K562 (cell line): ENCODE measurements around the gene TSSK2. TPM values are rescaled to one million over a fixed set of nuclear protein-coding genes. Genes with fewer than 3 reads are reported as not detected.

ENCODE experiments used
- ATF7 ChIP-seq: fragments of 450-650 bp; IDR thresholded peaks from 2 replicates; pipeline ENCODE4 v1.7.1; 2014; ENCODE audit warnings: mild to moderate bottlenecking, moderate library complexity
- BCOR ChIP-seq: fragments of 450-650 bp; IDR thresholded peaks from 2 replicates; pipeline ENCODE4 v1.6.1; 2016
- BHLHE40 ChIP-seq: IDR thresholded peaks from 2 replicates; pipeline ENCODE4 v1.6.1; 2011; ENCODE audit warnings: low read length, improper control_type of control experiment
- C11orf30 ChIP-seq: fragments of 450-650 bp; IDR thresholded peaks from 2 replicates; pipeline ENCODE4 v1.6.1; 2016; ENCODE audit warnings: low read depth, mild to moderate bottlenecking
- CAMTA2 ChIP-seq: fragments of 250-450 bp; sonication (Bioruptor Pico); conservative IDR thresholded peaks from 2 replicates; pipeline ENCODE4 v1.5.1; 2022
- DMBX1 ChIP-seq: fragments of 250-450 bp; sonication (Bioruptor Pico); IDR thresholded peaks from 2 replicates; pipeline ENCODE4 v1.8.0; 2022; ENCODE audit warnings: inconsistent platforms, mild to moderate bottlenecking, moderate library complexity, borderline replicate concordance
- ELF2 ChIP-seq: fragments of 250-450 bp; sonication (Bioruptor Pico); IDR thresholded peaks from 2 replicates; pipeline ENCODE4 v1.5.0; 2021; ENCODE audit warnings: mild to moderate bottlenecking
- ETV1 ChIP-seq: fragments of 450-650 bp; conservative IDR thresholded peaks from 2 replicates; pipeline ENCODE4 v1.6.1; 2016; ENCODE audit warnings: missing genetic modification characterization, control low read depth, low read depth, missing compliant biosample characterization
- ETV6 ChIP-seq, 3 experiments: fragments of 150-350 bp in 1 of 3; sonication (generic) in 1 of 3; formaldehyde crosslinking in 1 of 3; IDR thresholded peaks; 2 replicates each; pipeline versions ENCODE4 v1.6.1 to v1.8.0; 2014 to 2022; ENCODE audit warnings: borderline replicate concordance in 2 of 3, low read depth in 2 of 3, antibody characterized with exemption in 1 of 3, low read length in 1 of 3, mild to moderate bottlenecking in 1 of 3, missing genetic modification reagents in 1 of 3
- MXI1 ChIP-seq: IDR thresholded peaks from 2 replicates; pipeline ENCODE4 v1.6.1; 2011; ENCODE audit warnings: low read depth, mild to moderate bottlenecking, improper control_type of control experiment, low read length
- OTX1 ChIP-seq: fragments of 450-650 bp; formaldehyde crosslinking; IDR thresholded peaks from 2 replicates; pipeline ENCODE4 v1.4.0; 2022; ENCODE audit warnings: mild to moderate bottlenecking
- RBM14 ChIP-seq: fragments of 200-400 bp; formaldehyde crosslinking; IDR thresholded peaks from 2 replicates; pipeline ENCODE4 v1.6.1; 2018; ENCODE audit warnings: low read depth, mild to moderate bottlenecking, low read length, moderate library complexity, borderline replicate concordance; ENCODE audit not compliant: insufficient read depth
- RCOR1 ChIP-seq, 2 experiments: IDR thresholded peaks; 2 replicates each; pipeline ENCODE4 v1.6.1; 2012; ENCODE audit warnings: low read depth in 2 of 2, low read length in 2 of 2, borderline replicate concordance in 1 of 2, improper control_type of control experiment in 1 of 2
- SAP30 ChIP-seq: fragments of 200-600 bp; sonication (generic); IDR thresholded peaks from 2 replicates; pipeline ENCODE4 v1.6.1; 2012; ENCODE audit warnings: borderline replicate concordance, low read depth, mild to moderate bottlenecking, moderate library complexity, low read length, control low read depth, inconsistent platforms; ENCODE audit not compliant: insufficient read depth, poor library complexity, severe bottlenecking
- THRB ChIP-seq: fragments of 450-650 bp; formaldehyde crosslinking; conservative IDR thresholded peaks from 2 replicates; pipeline ENCODE4 v1.4.0; 2022; ENCODE audit warnings: mild to moderate bottlenecking, missing genetic modification characterization
- XRCC5 ChIP-seq: fragments of 200-400 bp; formaldehyde crosslinking; IDR thresholded peaks from 2 replicates; pipeline ENCODE4 v1.6.1; 2017; ENCODE audit warnings: low read depth, mild to moderate bottlenecking, low read length
- ZBTB17 ChIP-seq: fragments of 450-650 bp; formaldehyde crosslinking; IDR thresholded peaks from 2 replicates; pipeline ENCODE4 v1.4.0; 2020; ENCODE audit warnings: mild to moderate bottlenecking
- ZBTB7A ChIP-seq: IDR thresholded peaks from 2 replicates; pipeline ENCODE4 v1.6.1; 2011; ENCODE audit warnings: low read depth, mild to moderate bottlenecking, low read length, moderate library complexity, borderline replicate concordance; ENCODE audit not compliant: control insufficient read depth
- ZNF146 ChIP-seq: IDR thresholded peaks from one replicate; pipeline ENCODE4 v1.6.1; 2018; ENCODE audit warnings: missing compliant biosample characterization; ENCODE audit not compliant: unreplicated experiment
- ZNF3 ChIP-seq: fragments of 250-450 bp; sonication (Bioruptor Pico); IDR thresholded peaks from 2 replicates; pipeline ENCODE4 v1.5.0; 2021; ENCODE audit warnings: mild to moderate bottlenecking, moderate library complexity
- ZNF717 ChIP-seq: fragments of 250-450 bp; sonication (Bioruptor Pico); IDR thresholded peaks from 2 replicates; pipeline ENCODE4 v1.5.0; 2021
- polyA plus RNA-seq, 8 experiments: library from polyadenylated mRNA; depleted of rRNA in 4 of 8; stranded (reverse) in 5 of 8; unstranded in 3 of 8; fragments of >200 nt; fragmentation: Nextera tagmentation in 2 of 8; fragmentation: Illumina TruSeq in 1 of 8; extraction: Ambion mirVana in 2 of 8; extraction: Trizol in 1 of 8; gene quantifications; 2 replicates each; pipeline versions ENCODE4 v1.2.1 to v1.2.3, GENCODE V29; 2011 to 2014; ENCODE audit warnings: inconsistent platforms in 1 of 8, missing spikeins in 1 of 8
- total RNA-seq, 7 experiments: library from RNA; depleted of rRNA in 6 of 7; stranded (reverse); fragments of >200 nt in 6 of 7; fragmentation: Illumina TruSeq in 2 of 7; extraction: Trizol in 2 of 7; gene quantifications; 2 replicates each; pipeline versions ENCODE4 v1.2.1 to v1.2.3, GENCODE V29; 2011 to 2021; ENCODE audit warnings: low replicate concordance in 1 of 7
- TF ChIP-seq, protein P1 (sequence below): sonication (generic); formaldehyde crosslinking; IDR thresholded peaks from 2 replicates; pipeline ENCODE4 v1.8.1; 2023; ENCODE audit warnings: mild to moderate bottlenecking, missing genetic modification reagents
- TF ChIP-seq, protein P2 (sequence below): sonication (generic); formaldehyde crosslinking; IDR thresholded peaks from 2 replicates; pipeline ENCODE4 v1.8.0; 2023; ENCODE audit warnings: mild to moderate bottlenecking, missing genetic modification reagents

TSSK2 gene
- total and polyA plus RNA-seq, 9 of the 15 experiments (the other 6 are each of a cell fraction or from before 2014, with no cell fraction given) = 0.04 TPM; not detected in 8

- TF ChIP-seq THRB (CRISPR knock-in tag) (no peak), ZNF717 (CRISPR knock-in tag) (no peak), ELF2 (CRISPR knock-in tag) (peak; percentile 79), BCOR (no peak), ETV6 (IDR thresholded peaks at IDR 0.05; ENCODE audit: borderline replicate concordance in 1 of 2, low read depth in 2 of 2, low read length in 1 of 2) (peak in 1 of 2 experiments; percentile 14; a peak in 2 of 4 replicates), ETV6 (CRISPR knock-in tag; IDR thresholded peaks at IDR 0.05; ENCODE audit: borderline replicate concordance) (no peak), BHLHE40 (no peak; the same call in 1 of the 2 replicates), OTX1 (CRISPR knock-in tag) (no peak; the same call in 1 of the 2 replicates), DMBX1 (CRISPR knock-in tag) (no peak), RBM14 (no peak), MXI1 (no peak), ZBTB17 (CRISPR knock-in tag) (0 out of 2 replicates have a peak, but pooled peaks have one; percentile 14), RCOR1 (IDR thresholded peaks at IDR 0.05; ENCODE audit: borderline replicate concordance in 1 of 2, low read depth in 2 of 2, low read length in 2 of 2) (peak in 1 of 2 experiments; percentile 89; a peak in 1 of 4 replicates), ATF7 (no peak), ZNF3 (CRISPR knock-in tag) (no peak), XRCC5 (no peak), ZBTB7A (no peak), ETV1 (tag) (no peak), CAMTA2 (CRISPR knock-in tag) (0 out of 2 replicates have a peak, but pooled peaks have one; percentile 75), SAP30 (no peak), ZNF146 (no peak), C11orf30 (no peak)
- TF ChIP-seq, protein P1, sequence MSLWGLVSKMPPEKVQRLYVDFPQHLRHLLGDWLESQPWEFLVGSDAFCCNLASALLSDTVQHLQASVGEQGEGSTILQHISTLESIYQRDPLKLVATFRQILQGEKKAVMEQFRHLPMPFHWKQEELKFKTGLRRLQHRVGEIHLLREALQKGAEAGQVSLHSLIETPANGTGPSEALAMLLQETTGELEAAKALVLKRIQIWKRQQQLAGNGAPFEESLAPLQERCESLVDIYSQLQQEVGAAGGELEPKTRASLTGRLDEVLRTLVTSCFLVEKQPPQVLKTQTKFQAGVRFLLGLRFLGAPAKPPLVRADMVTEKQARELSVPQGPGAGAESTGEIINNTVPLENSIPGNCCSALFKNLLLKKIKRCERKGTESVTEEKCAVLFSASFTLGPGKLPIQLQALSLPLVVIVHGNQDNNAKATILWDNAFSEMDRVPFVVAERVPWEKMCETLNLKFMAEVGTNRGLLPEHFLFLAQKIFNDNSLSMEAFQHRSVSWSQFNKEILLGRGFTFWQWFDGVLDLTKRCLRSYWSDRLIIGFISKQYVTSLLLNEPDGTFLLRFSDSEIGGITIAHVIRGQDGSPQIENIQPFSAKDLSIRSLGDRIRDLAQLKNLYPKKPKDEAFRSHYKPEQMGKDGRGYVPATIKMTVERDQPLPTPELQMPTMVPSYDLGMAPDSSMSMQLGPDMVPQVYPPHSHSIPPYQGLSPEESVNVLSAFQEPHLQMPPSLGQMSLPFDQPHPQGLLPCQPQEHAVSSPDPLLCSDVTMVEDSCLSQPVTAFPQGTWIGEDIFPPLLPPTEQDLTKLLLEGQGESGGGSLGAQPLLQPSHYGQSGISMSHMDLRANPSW (CRISPR knock-in tag) = 0 out of 2 replicates have a peak, but pooled peaks have one; percentile 3
- TF ChIP-seq, protein P2, sequence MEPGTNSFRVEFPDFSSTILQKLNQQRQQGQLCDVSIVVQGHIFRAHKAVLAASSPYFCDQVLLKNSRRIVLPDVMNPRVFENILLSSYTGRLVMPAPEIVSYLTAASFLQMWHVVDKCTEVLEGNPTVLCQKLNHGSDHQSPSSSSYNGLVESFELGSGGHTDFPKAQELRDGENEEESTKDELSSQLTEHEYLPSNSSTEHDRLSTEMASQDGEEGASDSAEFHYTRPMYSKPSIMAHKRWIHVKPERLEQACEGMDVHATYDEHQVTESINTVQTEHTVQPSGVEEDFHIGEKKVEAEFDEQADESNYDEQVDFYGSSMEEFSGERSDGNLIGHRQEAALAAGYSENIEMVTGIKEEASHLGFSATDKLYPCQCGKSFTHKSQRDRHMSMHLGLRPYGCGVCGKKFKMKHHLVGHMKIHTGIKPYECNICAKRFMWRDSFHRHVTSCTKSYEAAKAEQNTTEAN (CRISPR knock-in tag) = no peak
These were observed 48.5 kb downstream of the TSSK2 start (continued) for GRCh38 chr22:19179497-19180048.
